ENCODE measurements around the gene TMEM30B.
"Not testable (repeated sequence)": the region's sequence is repeated elsewhere in the genome, so short reads cannot be mapped to it uniquely, and the experiment has no call there.

- not testable (repeated sequence) for TF ChIP-seq USF2 (IDR thresholded peaks at IDR 0.05; ENCODE audit: low read length); SP1 (IDR thresholded peaks at IDR 0.05; ENCODE audit: low read depth, low read length); JUND (IDR thresholded peaks at IDR 0.05; ENCODE audit: low read length); NRF1 (IDR thresholded peaks at IDR 0.05; ENCODE audit: low read depth, low read length); POLR2AphosphoS5 (IDR thresholded peaks at IDR 0.05; ENCODE audit: low read depth, low read length); ATF2 (IDR thresholded peaks at IDR 0.05; ENCODE audit: low read length); SRF (IDR thresholded peaks at IDR 0.05; ENCODE audit: low read depth, low read length); JUN (IDR thresholded peaks at IDR 0.05; ENCODE audit: low read depth, low read length); SP4 (IDR thresholded peaks at IDR 0.05; ENCODE audit: low read length); POLR2A (IDR thresholded peaks at IDR 0.05; ENCODE audit: control extremely low read depth in 1 of 2, low read depth in 2 of 2, low read length in 2 of 2); CTCF (IDR thresholded peaks at IDR 0.05; ENCODE audit: control extremely low read depth in 1 of 3, insufficient read depth in 1 of 3, low read depth in 1 of 3, low read length in 3 of 3); EZH2 (IDR thresholded peaks at IDR 0.05; ENCODE audit: low read depth, low read length, severe bottlenecking); TAF1 (IDR thresholded peaks at IDR 0.05; ENCODE audit: low read depth, low read length); KDM1A (IDR thresholded peaks at IDR 0.05; ENCODE audit: borderline replicate concordance, low read length)
Measured at GRCh38 chr14:61308701-61309100, 27.6 kb upstream of the TMEM30B start.

All from H1 (cell line).